Activated CD8-positive, alpha-beta memory T cell treated with anti-CD3 and anti-CD28 coated beads for 4 hours (primary cell): ENCODE measurements around the gene MFN2.
"Not testable (repeated sequence)": the region's sequence is repeated elsewhere in the genome, so short reads cannot be mapped to it uniquely, and the experiment has no call there.

Source experiments
- DNase-seq, 2 donors: peaks; one replicate each; pipeline ENCODE4 v3.0.0-alpha.2; 2020; ENCODE audit warnings: low read depth in 2 of 2

Gene MFN2

DNA sequence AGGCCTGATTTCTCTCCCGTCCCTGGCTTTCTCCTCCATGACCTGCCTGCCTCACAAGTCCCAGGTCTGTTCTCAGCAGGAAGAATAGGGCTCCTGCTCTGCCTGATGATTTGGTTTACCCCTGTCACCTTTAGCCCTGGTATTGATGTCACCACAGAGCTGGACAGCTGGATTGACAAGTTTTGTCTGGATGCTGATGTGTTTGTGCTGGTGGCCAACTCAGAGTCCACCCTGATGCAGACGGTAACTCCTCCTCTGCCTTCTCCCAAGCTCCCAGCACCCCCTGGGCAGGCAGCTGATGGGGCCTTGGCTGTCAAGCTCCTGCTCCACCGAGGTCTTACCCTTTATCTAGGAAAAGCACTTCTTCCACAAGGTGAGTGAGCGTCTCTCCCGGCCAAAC is 18.4 kb downstream of the MFN2 start:
- no peak for DNase-seq

GRCh38 chr1:11999236-11999635 is 19.0 kb downstream of the MFN2 start:
- DNase-seq: no peak

DNA sequence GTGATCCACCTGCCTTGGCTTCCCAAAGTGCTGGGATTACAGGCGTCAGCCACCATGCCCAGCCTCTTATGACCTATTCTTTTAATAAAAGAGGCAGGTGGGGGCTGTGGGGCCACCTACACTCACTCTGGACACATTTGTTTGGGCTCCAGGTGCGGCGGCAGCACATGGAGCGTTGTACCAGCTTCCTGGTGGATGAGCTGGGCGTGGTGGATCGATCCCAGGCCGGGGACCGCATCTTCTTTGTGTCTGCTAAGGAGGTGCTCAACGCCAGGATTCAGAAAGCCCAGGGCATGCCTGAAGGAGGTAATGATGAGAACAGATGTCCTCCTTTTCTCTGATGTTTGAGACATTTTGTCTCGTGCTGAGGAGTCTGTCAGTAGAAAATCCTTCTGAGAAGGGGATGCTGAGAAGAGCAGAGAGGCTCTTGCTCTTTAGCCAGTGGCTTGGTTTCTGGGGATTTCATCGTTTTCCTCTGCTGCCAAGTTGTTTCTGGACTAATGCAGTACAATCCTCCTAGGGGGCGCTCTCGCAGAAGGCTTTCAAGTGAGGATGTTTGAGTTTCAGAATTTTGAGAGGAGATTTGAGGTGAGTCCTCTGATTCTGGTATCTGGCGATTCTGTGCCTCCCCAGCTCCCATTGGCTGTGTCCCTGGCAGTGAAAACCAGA is 21.1 kb downstream of the MFN2 start:
- DNase-seq: no peak

- DNase-seq: no peak
Observed at GRCh38 chr1:12001996-12002493, 21.8 kb downstream of the MFN2 start.

- no peak for DNase-seq
Observed at GRCh38 chr1:12003762-12004161, 23.5 kb downstream of the MFN2 start.

- DNase-seq: no peak
Observed at GRCh38 chr1:12005488-12006166, 25.4 kb downstream of the MFN2 start.

DNA sequence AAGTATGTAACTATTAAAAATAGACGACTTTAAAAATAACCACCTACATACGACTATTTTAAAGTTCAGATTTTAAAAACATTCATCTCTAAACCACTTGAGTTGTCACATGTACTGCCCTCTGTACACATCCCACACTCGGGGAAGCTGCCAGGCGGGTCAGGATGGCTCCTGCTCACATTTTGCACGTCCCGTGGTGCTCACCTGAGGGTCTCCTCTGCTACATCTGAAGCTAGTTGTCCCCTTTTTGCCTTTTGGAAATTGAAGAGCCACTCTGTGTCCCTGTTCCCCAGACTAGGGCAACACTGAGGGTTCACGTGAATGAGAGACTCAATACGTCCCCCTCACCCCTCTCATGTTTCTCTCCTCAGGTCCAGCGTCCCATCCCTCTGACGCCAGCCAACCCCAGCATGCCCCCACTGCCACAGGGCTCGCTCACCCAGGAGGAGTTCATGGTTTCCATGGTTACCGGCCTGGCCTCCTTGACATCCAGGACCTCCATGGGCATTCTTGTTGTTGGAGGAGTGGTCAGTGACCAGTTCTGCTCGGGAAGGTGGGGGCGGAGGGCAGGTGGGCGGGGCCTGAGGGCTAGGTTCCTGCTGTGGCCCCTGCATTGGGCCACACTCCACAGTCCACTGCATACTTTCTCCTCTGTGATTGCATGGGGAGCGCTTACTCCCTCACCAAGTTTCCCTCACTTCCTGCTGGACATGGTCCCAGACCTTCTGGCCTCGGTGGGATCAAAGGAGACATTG is 26.1 kb downstream of the MFN2 start:
- DNase-seq: no peak

DNA sequence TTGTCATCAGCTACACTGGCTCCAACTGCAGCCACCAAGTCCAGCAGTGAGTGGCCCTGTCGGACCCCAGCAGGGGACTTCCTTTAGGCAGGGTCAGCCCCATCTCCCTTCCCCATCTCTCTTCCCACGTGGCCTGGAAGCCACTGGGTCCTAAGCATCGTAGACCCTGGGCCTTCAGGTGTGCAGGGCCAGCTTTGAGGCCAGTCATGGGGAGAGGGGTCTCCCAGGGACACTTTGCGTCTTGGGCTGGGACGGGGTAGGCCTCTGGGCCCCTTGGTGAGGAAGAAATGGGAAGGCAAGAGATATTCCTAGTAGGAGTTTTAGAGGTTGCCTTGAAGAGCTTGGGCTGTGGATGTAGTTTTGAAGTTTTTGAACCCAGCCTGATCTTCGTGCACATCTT is 27.0 kb downstream of the MFN2 start:
- DNase-seq: no peak

DNA sequence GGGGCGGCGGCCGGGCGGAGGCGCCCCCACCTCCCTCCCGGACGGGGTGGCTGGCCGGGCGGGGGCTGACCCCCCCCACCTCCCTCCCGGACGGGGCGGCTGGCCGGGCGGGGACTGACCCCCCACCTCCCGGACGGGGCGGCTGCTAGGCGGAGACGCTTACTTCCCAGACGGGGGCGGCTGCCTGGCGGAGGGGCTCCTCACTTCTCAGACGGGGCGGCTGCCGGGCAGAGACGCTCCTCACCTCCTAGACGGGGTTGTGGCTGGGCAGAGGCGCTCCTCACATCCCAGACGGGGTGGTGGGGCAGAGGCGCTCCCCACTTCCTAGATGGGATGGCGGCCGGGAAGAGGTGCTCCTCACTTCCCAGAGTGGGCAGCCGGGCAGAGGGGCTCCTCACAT is 28.1 kb downstream of the MFN2 start:
- DNase-seq: not testable (repeated sequence)

- no peak for DNase-seq
Observed at GRCh38 chr1:12009318-12009947, 29.2 kb downstream of the MFN2 start.

GRCh38 chr1:12010746-12011570 is 30.7 kb downstream of the MFN2 start:
- DNase-seq: no peak

DNA sequence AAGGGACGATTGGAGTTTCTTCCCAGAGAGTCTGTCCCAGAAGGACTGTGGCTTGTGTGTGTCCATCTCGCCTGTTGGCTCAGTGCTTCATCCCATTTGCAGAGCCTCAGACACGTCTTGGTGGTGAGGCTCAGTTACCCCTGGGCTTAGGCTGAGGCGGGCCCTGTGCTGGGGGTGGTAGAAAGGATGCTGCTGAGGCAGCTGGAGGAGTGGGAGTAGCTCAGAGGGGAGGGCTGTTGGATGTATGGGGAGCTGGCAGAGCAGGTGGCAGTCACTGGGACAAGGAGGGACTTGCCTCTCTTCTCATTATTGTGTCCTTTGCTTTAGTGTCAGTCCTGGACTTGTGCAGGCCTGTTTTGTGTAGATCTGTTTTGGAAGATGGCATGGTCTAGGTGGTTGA is 31.8 kb downstream of the MFN2 start:
- DNase-seq: no peak

DNA sequence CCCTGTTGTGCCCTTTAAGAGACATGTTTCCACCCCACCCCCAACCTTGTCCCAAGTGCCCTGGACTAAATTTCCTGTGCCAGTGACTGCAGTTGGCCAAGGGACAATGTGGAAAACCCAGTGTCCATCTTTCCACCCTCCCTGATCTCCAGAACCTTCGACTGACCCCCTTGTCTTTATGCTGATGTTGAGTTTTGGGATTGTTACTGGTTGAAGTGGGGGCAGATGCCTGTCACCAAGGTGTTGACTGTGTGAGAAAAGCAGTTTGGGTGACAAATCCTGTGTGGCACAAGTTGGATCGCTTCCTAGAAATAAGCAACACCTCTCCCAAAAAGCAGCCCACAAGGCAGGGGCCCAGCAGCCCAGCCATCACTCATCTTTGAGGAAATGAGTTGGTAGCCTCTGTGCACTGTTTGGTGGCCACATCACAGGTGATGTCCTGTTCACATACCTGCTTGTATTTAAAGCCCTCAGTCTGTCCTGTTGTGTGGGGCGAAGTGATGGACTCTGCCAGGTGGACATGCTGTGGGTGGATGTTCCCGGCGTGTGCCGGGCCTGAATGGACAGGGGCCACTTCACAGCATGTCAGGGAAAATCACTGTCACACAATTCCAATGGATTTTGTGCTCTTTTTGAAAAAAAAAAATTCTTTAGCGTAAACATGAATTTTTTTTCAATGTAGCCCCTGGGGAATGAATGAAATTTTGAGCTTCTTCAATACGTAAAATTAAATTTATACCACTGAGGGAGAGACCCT is 32.5 kb downstream of the MFN2 start:
- no peak for DNase-seq

DNA sequence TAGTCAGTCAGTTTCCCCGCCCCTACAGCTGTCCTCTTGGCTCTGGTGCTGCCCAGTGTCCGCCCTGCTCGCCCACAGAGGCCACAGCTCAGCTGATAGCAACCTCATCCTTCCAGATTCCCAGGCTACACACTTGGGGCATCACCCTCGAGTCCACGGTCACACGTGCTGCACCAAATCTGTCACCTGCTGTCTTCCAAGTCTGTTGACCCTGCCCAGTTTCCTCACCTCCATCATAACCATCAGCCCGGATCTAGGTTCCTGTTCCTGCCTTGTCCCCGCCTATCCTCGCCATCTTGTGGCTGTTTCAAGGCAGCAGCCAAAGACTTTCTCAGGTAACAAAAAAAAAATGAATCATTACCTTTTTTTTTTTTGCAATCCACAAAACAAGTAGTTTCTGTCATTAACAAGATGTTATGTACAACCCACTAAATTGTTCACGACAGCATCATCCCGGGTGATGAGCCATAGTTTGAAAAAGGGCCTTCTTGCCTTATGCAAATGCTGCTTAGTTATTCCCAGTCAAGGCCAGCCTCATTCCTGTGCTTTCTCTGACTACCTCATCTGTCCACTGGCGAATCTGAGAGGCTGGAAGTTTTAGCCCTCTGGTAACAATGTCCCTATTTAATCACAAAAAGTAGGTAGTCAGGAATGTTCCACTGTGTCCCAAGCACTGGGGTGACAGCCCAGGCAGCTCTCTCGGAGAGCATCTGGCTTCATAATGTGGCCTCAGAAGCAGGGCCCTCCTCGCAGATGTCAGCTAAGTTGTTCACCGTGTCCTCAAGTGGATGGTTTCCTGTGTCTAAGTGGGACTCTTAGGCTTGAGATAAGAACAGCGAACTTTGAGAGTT is 34.1 kb downstream of the MFN2 start:
- no peak for DNase-seq

DNA sequence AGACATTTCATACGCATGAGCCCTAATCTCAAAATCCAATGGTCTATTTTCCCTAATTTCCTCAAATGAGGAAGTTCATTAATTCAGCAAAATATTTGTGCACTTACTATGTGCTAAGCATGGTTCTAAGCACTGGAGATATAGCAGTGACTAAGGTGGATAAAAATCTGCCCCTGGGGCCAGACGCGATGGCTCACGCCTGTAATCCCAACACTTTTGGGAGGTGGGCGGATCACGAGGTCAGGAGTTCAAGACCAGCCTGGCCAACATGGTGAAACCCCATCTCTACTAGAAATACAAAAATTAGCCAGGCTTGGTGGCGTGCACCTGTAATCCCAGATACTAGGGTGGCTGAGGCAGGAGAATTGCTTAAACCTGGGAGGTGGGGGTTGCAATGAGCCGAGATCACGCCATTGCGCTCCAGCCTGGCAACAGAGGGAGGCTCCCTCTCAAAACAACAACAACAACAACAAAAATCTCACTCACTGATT is 34.8 kb downstream of the MFN2 start:
- no peak for DNase-seq

DNA sequence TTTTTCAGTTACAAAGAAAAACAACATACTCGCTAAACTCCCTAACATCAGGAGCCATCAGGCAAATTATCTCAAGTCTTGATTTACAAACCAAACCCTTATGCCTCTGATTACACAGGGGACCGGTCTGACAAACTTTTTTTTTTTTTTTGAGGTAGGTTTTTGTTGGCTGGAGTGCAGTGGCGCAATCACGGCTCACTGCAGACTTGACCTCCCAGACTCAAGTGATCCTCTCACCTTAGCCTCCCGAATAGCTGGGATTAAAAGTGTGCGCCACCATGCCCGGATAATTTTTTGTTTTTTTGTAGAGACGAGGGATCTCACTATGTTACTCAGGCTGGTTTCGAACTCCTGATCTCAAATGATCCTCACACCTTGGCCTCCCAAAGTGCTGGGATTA is 35.3 kb downstream of the MFN2 start:
- no peak for DNase-seq

- DNase-seq: no peak
Observed at GRCh38 chr1:12016182-12016581, 35.9 kb downstream of the MFN2 start.

GRCh38 chr1:12019858-12020509 is 39.7 kb downstream of the MFN2 start:
- DNase-seq: no peak

DNA sequence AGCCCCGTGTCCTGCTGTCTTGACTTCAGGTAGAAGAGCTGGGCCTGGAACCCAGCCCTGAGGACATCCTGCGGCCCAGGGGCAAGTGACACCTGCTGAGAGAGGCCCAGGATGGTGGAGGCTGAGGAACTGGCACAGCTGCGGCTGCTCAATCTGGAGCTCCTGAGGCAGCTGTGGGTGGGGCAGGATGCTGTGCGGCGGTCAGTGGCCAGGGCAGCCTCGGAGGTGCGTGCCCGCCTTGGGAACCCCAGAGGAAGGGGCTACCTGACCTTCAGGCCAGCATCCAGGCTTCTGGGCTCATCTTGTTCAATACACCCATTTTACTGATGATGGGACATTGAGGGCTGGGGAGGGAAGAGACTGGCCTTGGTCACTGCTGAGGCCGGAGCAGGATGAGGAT is 41.4 kb downstream of the MFN2 start:
- DNase-seq: no peak
